Lung (tissue), 12 donors: ENCODE measurements around the gene ZNF41. TPM values are rescaled to one million over a fixed set of nuclear protein-coding genes. Genes with fewer than 3 reads are reported as not detected.

Experiments
- ATAC-seq: fragments of 200-7000 bp; cut with Tn5 transposase; one replicate; pipeline ENCODE4 v1.9.1; 2020; ENCODE audit warnings: moderate number of reproducible peaks; ENCODE audit not compliant: insufficient read depth, low FRiP score
- DNase-seq, 3 donors: peaks; one replicate each; pipeline ENCODE4 v3.0.0-alpha.2; 2013 to 2017
- H3K27ac ChIP-seq, 2 donors: one replicate each; pipeline ENCODE4 v1.5.1; 2013; ENCODE audit warnings: mild to moderate bottlenecking in 2 of 2, moderate library complexity in 2 of 2, control low read depth in 1 of 2, inconsistent platforms in 1 of 2, low read depth in 1 of 2, low read length in 1 of 2
- H3K27me3 ChIP-seq, 3 donors: one replicate each; pipeline ENCODE4 v1.5.1; 2013; ENCODE audit warnings: low read length in 2 of 3; ENCODE audit not compliant: control insufficient read depth in 3 of 3, insufficient read depth in 3 of 3
- H3K36me3 ChIP-seq, 4 donors: one replicate each; pipeline ENCODE4 v1.5.1; 2013; ENCODE audit warnings: low read length in 4 of 4, mild to moderate bottlenecking in 1 of 4, moderate library complexity in 1 of 4; ENCODE audit not compliant: control insufficient read depth in 4 of 4, insufficient read depth in 4 of 4
- H3K4me1 ChIP-seq, 5 donors: one replicate each; pipeline ENCODE4 v1.5.1; 2013; ENCODE audit warnings: low read length in 5 of 5, mild to moderate bottlenecking in 2 of 5, moderate library complexity in 1 of 5; ENCODE audit not compliant: control insufficient read depth in 5 of 5, insufficient read depth in 5 of 5
- H3K4me3 ChIP-seq: one replicate; pipeline ENCODE4 v1.5.1; 2013; ENCODE audit warnings: mild to moderate bottlenecking, control low read depth, moderate library complexity
- H3K9ac ChIP-seq, 2 donors: one replicate each; pipeline ENCODE4 v1.5.1; 2013; ENCODE audit warnings: low read length in 2 of 2, control low read depth in 1 of 2; ENCODE audit not compliant: insufficient read depth in 1 of 2
- H3K9me3 ChIP-seq, 4 donors: one replicate each; pipeline ENCODE4 v1.5.1; 2013; ENCODE audit warnings: low read length in 3 of 4, mild to moderate bottlenecking in 1 of 4, moderate library complexity in 1 of 4; ENCODE audit not compliant: control insufficient read depth in 4 of 4, insufficient read depth in 3 of 4
- WGBS, 2 donors: extraction: QIAGEN DNeasy Blood & Tissue Kit; methylation state at CpG; one replicate each; pipeline ENCODE4 v1.1.7; 2013; 5-methylcytosine and 5-hydroxymethylcytosine counted together
- polyA plus RNA-seq, 2 donors: library from polyadenylated mRNA; stranded (reverse); fragments of 200-250 nt; gene quantifications; one replicate each; pipeline ENCODE4 v1.2.1, GENCODE V29; 2013
- total RNA-seq, 2 donors: library from RNA; depleted of rRNA in 1 of 2; stranded (reverse); fragments of >200 nt in 1 of 2; gene quantifications; one replicate each; pipeline ENCODE4 v1.2.1, GENCODE V29; 2014 to 2021
- TF ChIP-seq, protein P1 (sequence below): IDR thresholded peaks from 2 replicates; pipeline ENCODE4 v1.5.1; 2012; ENCODE audit warnings: mild to moderate bottlenecking; ENCODE audit errors: control extremely low read depth, extremely low read depth
- donor health status: control.
- donor health status: control.
- donor health status: Bipolar disorder and iron deficiency.
- donor health status: healthy.
- donor health status: DM: yes; HTN: yes; CAD: no.

ZNF41 gene
- total and polyA plus RNA-seq, 4 donors = 2.0 to 12.0 (median 6.9) TPM

DNA sequence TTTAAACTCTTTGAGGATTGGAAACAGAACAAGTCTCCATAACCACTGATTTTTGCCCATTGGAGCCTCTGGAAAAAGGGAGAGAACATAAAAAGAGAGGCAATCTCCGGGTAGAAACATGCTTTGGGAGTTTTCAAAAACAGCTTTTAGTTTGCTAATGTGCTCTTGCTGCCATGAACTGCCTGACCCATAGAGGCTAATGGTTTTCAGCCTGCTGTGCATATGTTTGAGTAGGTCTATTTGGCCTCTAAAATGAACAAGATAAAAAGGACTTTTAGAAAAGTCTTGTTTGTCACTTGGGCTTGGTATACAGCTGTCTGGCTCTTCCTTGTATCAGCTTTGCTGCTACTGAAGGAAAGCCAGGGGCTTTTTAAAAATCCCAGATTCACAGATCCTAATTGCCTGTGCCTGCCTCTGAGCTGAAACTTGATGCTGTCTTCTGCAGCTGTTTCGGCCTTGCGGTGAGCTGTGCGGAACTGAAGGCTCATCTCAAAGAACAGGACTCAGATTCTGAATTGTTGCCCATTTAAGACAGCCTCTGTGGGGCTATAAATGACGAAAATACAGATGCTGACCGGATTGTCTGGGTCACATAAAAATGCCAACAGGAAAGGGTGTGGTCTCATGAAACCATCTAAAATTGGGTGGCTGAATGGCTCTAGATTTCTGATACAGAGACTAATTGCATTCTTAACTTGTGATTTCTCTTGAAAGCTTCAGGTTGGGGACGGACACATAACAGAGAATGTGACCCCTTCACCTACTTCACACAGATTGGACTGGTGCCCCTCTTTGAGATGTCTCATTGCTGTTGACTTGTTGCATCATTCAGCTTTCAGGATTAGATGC, 18.4 kb upstream of the ZNF41 start:
- TF ChIP-seq, protein P1, sequence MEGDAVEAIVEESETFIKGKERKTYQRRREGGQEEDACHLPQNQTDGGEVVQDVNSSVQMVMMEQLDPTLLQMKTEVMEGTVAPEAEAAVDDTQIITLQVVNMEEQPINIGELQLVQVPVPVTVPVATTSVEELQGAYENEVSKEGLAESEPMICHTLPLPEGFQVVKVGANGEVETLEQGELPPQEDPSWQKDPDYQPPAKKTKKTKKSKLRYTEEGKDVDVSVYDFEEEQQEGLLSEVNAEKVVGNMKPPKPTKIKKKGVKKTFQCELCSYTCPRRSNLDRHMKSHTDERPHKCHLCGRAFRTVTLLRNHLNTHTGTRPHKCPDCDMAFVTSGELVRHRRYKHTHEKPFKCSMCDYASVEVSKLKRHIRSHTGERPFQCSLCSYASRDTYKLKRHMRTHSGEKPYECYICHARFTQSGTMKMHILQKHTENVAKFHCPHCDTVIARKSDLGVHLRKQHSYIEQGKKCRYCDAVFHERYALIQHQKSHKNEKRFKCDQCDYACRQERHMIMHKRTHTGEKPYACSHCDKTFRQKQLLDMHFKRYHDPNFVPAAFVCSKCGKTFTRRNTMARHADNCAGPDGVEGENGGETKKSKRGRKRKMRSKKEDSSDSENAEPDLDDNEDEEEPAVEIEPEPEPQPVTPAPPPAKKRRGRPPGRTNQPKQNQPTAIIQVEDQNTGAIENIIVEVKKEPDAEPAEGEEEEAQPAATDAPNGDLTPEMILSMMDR = no peak
- WGBS, 2 donors = 41 to 46% methylated on average over 7 of the region's 7 CpGs
- ATAC-seq (no peak), DNase-seq (peak in 2 of 3 donors; percentile 28 to 52)
- H3K36me3 ChIP-seq = no peaks in the 10 kb centered on the region
- H3K9ac ChIP-seq = no peak overlapping the region
- no peak overlapping the region for H3K27ac ChIP-seq
- no peaks in the 10 kb centered on the region for H3K9me3 ChIP-seq
- peaks cover 0 to 2% (median 0%) of the 10 kb centered on the region in 3 donors for H3K27me3 ChIP-seq
- peaks cover 0 to 6% (median 0%) of the 10 kb centered on the region in 5 donors for H3K4me1 ChIP-seq
- no peak overlapping the region for H3K4me3 ChIP-seq

DNA sequence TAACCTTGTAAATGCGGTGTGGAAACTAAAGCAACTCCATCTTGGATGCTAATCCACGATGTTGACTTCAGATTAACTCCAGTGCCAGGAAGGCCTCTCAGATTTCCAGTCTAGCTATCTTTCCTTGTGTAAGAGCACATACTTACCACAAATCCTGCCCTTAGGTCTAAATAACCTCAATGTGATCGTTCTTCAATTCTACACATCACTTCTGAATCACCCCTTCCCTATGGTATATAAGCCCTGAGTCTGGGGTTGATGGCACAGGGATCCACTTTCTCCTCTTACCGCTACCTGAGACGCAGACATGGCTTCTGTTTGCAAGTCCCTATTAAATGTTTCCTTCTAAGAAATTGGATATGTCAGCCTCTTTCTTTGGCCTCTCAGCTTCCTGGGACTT, 17.5 kb upstream of the ZNF41 start:
- 79 to 92% methylated on average over 5 of the region's 5 CpGs for WGBS, 2 donors
- ATAC-seq = no peak
- H3K9ac ChIP-seq = no peak overlapping the region
- H3K27ac ChIP-seq = no peak overlapping the region
- H3K9me3 ChIP-seq = no peaks in the 10 kb centered on the region
- H3K4me3 ChIP-seq = no peak overlapping the region
- peaks cover 0 to 6% (median 0%) of the 10 kb centered on the region in 5 donors for H3K4me1 ChIP-seq
- H3K36me3 ChIP-seq = no peaks in the 10 kb centered on the region
- TF ChIP-seq, protein P1 = no peak
- H3K27me3 ChIP-seq = peaks cover 0 to 2% (median 0%) of the 10 kb centered on the region in 3 donors
- no peak for DNase-seq

DNA sequence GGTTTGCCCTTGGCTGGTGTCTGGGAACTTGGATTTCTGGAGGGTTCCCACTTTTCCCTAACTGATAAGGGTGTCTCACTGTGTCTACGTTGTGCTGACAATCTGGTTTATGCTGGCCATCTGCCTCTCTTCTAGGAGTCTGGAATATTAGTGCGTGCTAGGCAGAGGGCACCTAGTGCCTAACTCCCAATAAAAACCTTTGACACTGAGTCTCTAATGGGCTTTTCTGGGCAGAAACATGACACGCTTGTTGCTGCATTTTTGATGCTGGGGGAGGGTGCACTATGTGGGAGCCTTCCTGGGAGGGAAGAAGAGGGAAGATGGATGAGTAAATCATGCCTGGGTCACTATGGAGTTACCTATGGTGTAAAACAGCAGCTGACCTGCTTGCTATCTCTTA, 16.3 kb upstream of the ZNF41 start:
- ATAC-seq (no peak), DNase-seq (no peak)
- TF ChIP-seq, protein P1 = no peak
- no peak overlapping the region for H3K9ac ChIP-seq
- peaks cover 0 to 2% (median 0%) of the 10 kb centered on the region in 3 donors for H3K27me3 ChIP-seq
- H3K9me3 ChIP-seq = no peaks in the 10 kb centered on the region
- no peaks in the 10 kb centered on the region for H3K36me3 ChIP-seq
- peaks cover 0 to 6% (median 0%) of the 10 kb centered on the region in 5 donors for H3K4me1 ChIP-seq
- 64 to 90% methylated on average over 3 of the region's 3 CpGs for WGBS, 2 donors
- H3K4me3 ChIP-seq = no peak overlapping the region
- no peak overlapping the region for H3K27ac ChIP-seq
